Neural cell (in vitro differentiated cells): ENCODE data around the gene HCK. TPM values are rescaled to one million over a fixed set of nuclear protein-coding genes. Genes with fewer than 3 reads are reported as not detected.

ENCODE experiments used
- H2AFZ ChIP-seq: fragments of 200-600, 300-800 bp; sonication (generic), shearing (Covaris generic); 2 replicates; pipeline ENCODE4 v1.6.0; 2014; ENCODE audit warnings: low read depth, mild to moderate bottlenecking, antibody characterized with exemption, low read length, moderate library complexity
- H3F3A ChIP-seq: fragments of 200-600 bp; shearing (Covaris generic); 2 replicates; pipeline ENCODE4 v1.6.1; 2016; ENCODE audit warnings: mild to moderate bottlenecking, moderate library complexity, mixed read lengths, antibody characterized with exemption, low read length; ENCODE audit not compliant: insufficient read depth, poor library complexity, severe bottlenecking
- H3K27ac ChIP-seq: fragments of 200-600, 300-800 bp; sonication (generic), shearing (Covaris generic); 2 replicates; pipeline ENCODE4 v1.5.1; 2014; ENCODE audit warnings: mild to moderate bottlenecking, low read length, moderate library complexity
- H3K27me3 ChIP-seq: fragments of 300-800, 200-600 bp; sonication (generic), shearing (Covaris generic); 2 replicates; pipeline ENCODE4 v1.6.0; 2014; ENCODE audit warnings: mild to moderate bottlenecking, low read depth, low read length, moderate library complexity; ENCODE audit not compliant: insufficient read depth
- H3K36me3 ChIP-seq: fragments of 300-800, 200-600 bp; sonication (generic), shearing (Covaris generic); 2 replicates; pipeline ENCODE4 v1.5.1; 2014; ENCODE audit warnings: mild to moderate bottlenecking, antibody characterized with exemption, low read length, moderate library complexity; ENCODE audit not compliant: insufficient read depth
- H3K4me2 ChIP-seq: fragments of 300-800, 200-600 bp; sonication (generic), shearing (Covaris generic); 2 replicates; pipeline ENCODE4 v1.6.0; 2014; ENCODE audit warnings: mild to moderate bottlenecking, low read length
- H3K4me3 ChIP-seq: fragments of 300-800, 200-600 bp; sonication (generic), shearing (Covaris generic); 2 replicates; pipeline ENCODE4 v1.5.1; 2014; ENCODE audit warnings: mild to moderate bottlenecking, low read length, moderate library complexity
- H3K79me2 ChIP-seq: fragments of 200-600 bp; shearing (Covaris generic); replicated peaks from 2 replicates; pipeline ENCODE4 v1.6.0; 2014; ENCODE audit warnings: mild to moderate bottlenecking, low read length, moderate library complexity; ENCODE audit not compliant: insufficient read depth
- H3K9ac ChIP-seq: fragments of 300-800, 200-600 bp; sonication (generic), shearing (Covaris generic); 2 replicates; pipeline ENCODE4 v1.6.1; 2016; ENCODE audit warnings: mild to moderate bottlenecking, low read length, mixed read lengths
- H3K9me2 ChIP-seq: fragments of 200-600 bp; shearing (Covaris generic); 2 replicates; pipeline ENCODE4 v1.6.1; 2016; ENCODE audit warnings: mild to moderate bottlenecking, low read length, mixed read lengths; ENCODE audit not compliant: insufficient read depth
- H3K9me3 ChIP-seq: fragments of 200-600, 300-800 bp; sonication (generic), shearing (Covaris generic); 2 replicates; pipeline ENCODE4 v1.6.1; 2016; ENCODE audit warnings: mild to moderate bottlenecking, mixed run types, low read length, moderate library complexity, mixed read lengths
- H4K20me1 ChIP-seq: fragments of 200-600 bp; shearing (Covaris generic); 2 replicates; pipeline ENCODE4 v1.6.1; 2016; ENCODE audit warnings: mild to moderate bottlenecking, mixed run types; ENCODE audit not compliant: insufficient read depth
- CTCF ChIP-seq: fragments of 450-650 bp; IDR thresholded peaks from 2 replicates; pipeline ENCODE4 v1.5.1; 2014; ENCODE audit warnings: antibody characterized with exemption, mild to moderate bottlenecking, moderate library complexity; ENCODE audit not compliant: poor library complexity, severe bottlenecking
- EP300 ChIP-seq: fragments of 450-650 bp; conservative IDR thresholded peaks from 2 replicates; pipeline ENCODE4 v1.6.1; 2014; ENCODE audit warnings: antibody characterized with exemption, mild to moderate bottlenecking, moderate library complexity; ENCODE audit not compliant: poor library complexity, severe bottlenecking
- EZH2 ChIP-seq: fragments of 200-600, 300-800 bp; shearing (Covaris generic), sonication (generic); IDR thresholded peaks from 2 replicates; pipeline ENCODE4 v1.6.1; 2014; ENCODE audit warnings: antibody characterized with exemption, low read length, borderline replicate concordance, mild to moderate bottlenecking; ENCODE audit not compliant: insufficient read depth, poor library complexity, severe bottlenecking
- MXI1 ChIP-seq: fragments of 450-650 bp; conservative IDR thresholded peaks from 2 replicates; pipeline ENCODE4 v1.6.1; 2014; ENCODE audit warnings: antibody characterized with exemption, mild to moderate bottlenecking; ENCODE audit not compliant: poor library complexity, severe bottlenecking
- POLR2AphosphoS5 ChIP-seq: IDR thresholded peaks from 2 replicates; pipeline ENCODE4 v1.6.1; 2012
- RAD21 ChIP-seq: fragments of 450-650 bp; conservative IDR thresholded peaks from 2 replicates; pipeline ENCODE4 v1.6.1; 2014; ENCODE audit warnings: antibody characterized with exemption, mild to moderate bottlenecking, moderate library complexity
- REST ChIP-seq: IDR thresholded peaks from 2 replicates; pipeline ENCODE4 v1.6.1; 2012; ENCODE audit warnings: borderline replicate concordance
- SMC3 ChIP-seq: fragments of 450-650 bp; conservative IDR thresholded peaks from 2 replicates; pipeline ENCODE4 v1.6.1; 2014; ENCODE audit warnings: antibody characterized with exemption, mild to moderate bottlenecking, moderate library complexity; ENCODE audit not compliant: poor library complexity
- TAF1 ChIP-seq: IDR thresholded peaks from 2 replicates; pipeline ENCODE4 v1.6.1; 2012; ENCODE audit warnings: low read depth
- polyA plus RNA-seq: library from polyadenylated mRNA; depleted of rRNA; stranded (reverse); fragments of >200 nt; gene quantifications from 2 replicates; pipeline ENCODE4 v1.2.3, GENCODE V29; 2014

The HCK gene
- polyA plus RNA-seq, 1 donor from 2014 or later = 0.58 TPM

GRCh38 chr20:32036252-32036651 is 15.8 kb upstream of the HCK start:
- H3F3A ChIP-seq = no peaks in the 10 kb centered on the region
- H3K9ac ChIP-seq = no peak overlapping the region
- no peak overlapping the region for H3K4me2 ChIP-seq
- H3K4me3 ChIP-seq = no peak overlapping the region
- H4K20me1 ChIP-seq = no peaks in the 10 kb centered on the region
- H3K79me2 ChIP-seq = no peaks in the 10 kb centered on the region
- no peak for TF ChIP-seq TAF1
- TF ChIP-seq REST = no peak
- TF ChIP-seq EZH2 = no peak
- TF ChIP-seq MXI1 = no peak
- no peak for TF ChIP-seq SMC3
- no peak for TF ChIP-seq POLR2AphosphoS5
- TF ChIP-seq CTCF = no peak
- TF ChIP-seq EP300 = no peak
- TF ChIP-seq RAD21 = no peak
- no peak overlapping the region for H2AFZ ChIP-seq
- H3K36me3 ChIP-seq = no peaks in the 10 kb centered on the region
- H3K27ac ChIP-seq = no peak overlapping the region
- no peaks in the 10 kb centered on the region for H3K9me2 ChIP-seq
- no peaks in the 10 kb centered on the region for H3K9me3 ChIP-seq
- H3K27me3 ChIP-seq = peaks cover 15% of the 10 kb centered on the region

- peaks cover 9% of the 10 kb centered on the region for H3K27me3 ChIP-seq
- H3K36me3 ChIP-seq = no peaks in the 10 kb centered on the region
- no peak overlapping the region for H2AFZ ChIP-seq
- TF ChIP-seq EZH2 (no peak), EP300 (no peak), SMC3 (no peak), RAD21 (no peak), MXI1 (no peak), POLR2AphosphoS5 (no peak), REST (no peak), CTCF (no peak), TAF1 (no peak)
- H3K9me3 ChIP-seq = no peaks in the 10 kb centered on the region
- H3K79me2 ChIP-seq = no peaks in the 10 kb centered on the region
- no peaks in the 10 kb centered on the region for H4K20me1 ChIP-seq
- no peaks in the 10 kb centered on the region for H3K9me2 ChIP-seq
- H3K4me2 ChIP-seq = no peak overlapping the region
- no peak overlapping the region for H3K27ac ChIP-seq
- no peak overlapping the region for H3K9ac ChIP-seq
- no peaks in the 10 kb centered on the region for H3F3A ChIP-seq
- H3K4me3 ChIP-seq = no peak overlapping the region
Measured at GRCh38 chr20:32036716-32037485, 15.1 kb upstream of the HCK start.
